ENCODE data around the gene MDM2. TPM values are rescaled to one million over a fixed set of nuclear protein-coding genes. Genes with fewer than 3 reads are reported as not detected.

Gene MDM2
- total RNA-seq, 1 experiment from 2014 or later = 207 TPM

DNA sequence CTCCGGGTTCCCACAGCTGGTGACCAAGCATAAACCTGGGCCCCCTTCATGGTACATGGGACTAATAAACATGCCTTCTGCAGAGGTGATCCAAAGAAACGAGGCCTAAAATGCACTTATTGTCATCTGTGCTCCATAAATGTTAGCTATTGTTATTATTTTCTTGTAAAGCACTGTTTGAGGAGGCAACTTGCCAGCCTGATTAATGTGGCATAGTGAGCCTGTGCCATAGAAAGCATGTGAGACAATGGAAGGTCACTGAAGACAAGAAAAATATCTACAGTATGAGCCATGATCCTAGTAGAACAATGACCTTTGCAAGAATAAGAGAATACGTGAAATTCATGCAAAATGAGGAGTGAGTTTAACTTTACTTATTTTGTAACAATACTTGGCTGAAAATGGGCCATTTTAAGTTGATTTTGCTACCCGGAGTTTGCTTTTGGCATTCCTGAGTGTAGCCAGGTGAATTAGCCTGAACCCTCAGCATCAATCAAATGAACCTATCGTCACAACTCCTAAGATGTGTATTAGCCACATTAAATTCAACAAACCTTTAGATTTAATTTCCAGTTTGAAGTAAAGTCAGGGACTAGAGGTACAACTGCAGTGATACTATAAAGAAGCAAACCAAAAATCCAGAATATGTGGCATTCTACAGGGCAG, 72.8 kb downstream of the MDM2 start:
- no peak overlapping the region for H3K27ac Mint-ChIP-seq
- POLR2A ChIA-PET = no interaction called here
- ATAC-seq = no peak

More for the DNA sequence above, 72.8 kb downstream of the MDM2 start:
- no peak for DNase-seq (ENCODE audit: low spot score)
- Mint-ChIP-seq H3K9me3 (peaks cover 11% of the 10 kb centered on the region), H3K4me3 (no peak overlapping the region), H3K27me3 (ENCODE audit: low read depth) (no peaks in the 10 kb centered on the region), H3K36me3 (no peaks in the 10 kb centered on the region), H3K4me1 (no peaks in the 10 kb centered on the region; the same call in 1 of the 2 replicates)
- CTCF ChIA-PET = interaction anchor here (0.9 kb wide), 1 partner anchor 276 kb away, joined by 4 read pairs; no protein-coding TSS in a partner anchor
- TF ChIP-seq NFYB (CRISPR knock-in tag; conservative IDR thresholded peaks at IDR 0.05; ENCODE audit: low read depth) = no peak
- TF ChIP-seq ATF1 (CRISPR knock-in tag; IDR thresholded peaks at IDR 0.05) = no peak
- TF ChIP-seq FOXJ3 (CRISPR knock-in tag; IDR thresholded peaks at IDR 0.05; ENCODE audit: borderline replicate concordance) = no peak
- TF ChIP-seq, protein P1, sequence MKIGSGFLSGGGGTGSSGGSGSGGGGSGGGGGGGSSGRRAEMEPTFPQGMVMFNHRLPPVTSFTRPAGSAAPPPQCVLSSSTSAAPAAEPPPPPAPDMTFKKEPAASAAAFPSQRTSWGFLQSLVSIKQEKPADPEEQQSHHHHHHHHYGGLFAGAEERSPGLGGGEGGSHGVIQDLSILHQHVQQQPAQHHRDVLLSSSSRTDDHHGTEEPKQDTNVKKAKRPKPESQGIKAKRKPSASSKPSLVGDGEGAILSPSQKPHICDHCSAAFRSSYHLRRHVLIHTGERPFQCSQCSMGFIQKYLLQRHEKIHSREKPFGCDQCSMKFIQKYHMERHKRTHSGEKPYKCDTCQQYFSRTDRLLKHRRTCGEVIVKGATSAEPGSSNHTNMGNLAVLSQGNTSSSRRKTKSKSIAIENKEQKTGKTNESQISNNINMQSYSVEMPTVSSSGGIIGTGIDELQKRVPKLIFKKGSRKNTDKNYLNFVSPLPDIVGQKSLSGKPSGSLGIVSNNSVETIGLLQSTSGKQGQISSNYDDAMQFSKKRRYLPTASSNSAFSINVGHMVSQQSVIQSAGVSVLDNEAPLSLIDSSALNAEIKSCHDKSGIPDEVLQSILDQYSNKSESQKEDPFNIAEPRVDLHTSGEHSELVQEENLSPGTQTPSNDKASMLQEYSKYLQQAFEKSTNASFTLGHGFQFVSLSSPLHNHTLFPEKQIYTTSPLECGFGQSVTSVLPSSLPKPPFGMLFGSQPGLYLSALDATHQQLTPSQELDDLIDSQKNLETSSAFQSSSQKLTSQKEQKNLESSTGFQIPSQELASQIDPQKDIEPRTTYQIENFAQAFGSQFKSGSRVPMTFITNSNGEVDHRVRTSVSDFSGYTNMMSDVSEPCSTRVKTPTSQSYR (CRISPR knock-in tag; IDR thresholded peaks at IDR 0.05) = no peak
- no peak for TF ChIP-seq ZNF219 (CRISPR knock-in tag; IDR thresholded peaks at IDR 0.05; ENCODE audit: borderline replicate concordance)
- no peak for TF ChIP-seq GTF2I (CRISPR knock-in tag; conservative IDR thresholded peaks at IDR 0.05)
- TF ChIP-seq, protein P2, sequence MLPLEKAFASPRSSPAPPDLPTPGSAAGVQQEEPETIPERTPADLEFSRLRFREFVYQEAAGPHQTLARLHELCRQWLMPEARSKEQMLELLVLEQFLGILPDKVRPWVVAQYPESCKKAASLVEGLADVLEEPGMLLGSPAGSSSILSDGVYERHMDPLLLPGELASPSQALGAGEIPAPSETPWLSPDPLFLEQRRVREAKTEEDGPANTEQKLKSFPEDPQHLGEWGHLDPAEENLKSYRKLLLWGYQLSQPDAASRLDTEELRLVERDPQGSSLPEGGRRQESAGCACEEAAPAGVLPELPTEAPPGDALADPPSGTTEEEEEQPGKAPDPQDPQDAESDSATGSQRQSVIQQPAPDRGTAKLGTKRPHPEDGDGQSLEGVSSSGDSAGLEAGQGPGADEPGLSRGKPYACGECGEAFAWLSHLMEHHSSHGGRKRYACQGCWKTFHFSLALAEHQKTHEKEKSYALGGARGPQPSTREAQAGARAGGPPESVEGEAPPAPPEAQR (CRISPR knock-in tag; IDR thresholded peaks at IDR 0.05) = no peak
- TF ChIP-seq, protein P3, sequence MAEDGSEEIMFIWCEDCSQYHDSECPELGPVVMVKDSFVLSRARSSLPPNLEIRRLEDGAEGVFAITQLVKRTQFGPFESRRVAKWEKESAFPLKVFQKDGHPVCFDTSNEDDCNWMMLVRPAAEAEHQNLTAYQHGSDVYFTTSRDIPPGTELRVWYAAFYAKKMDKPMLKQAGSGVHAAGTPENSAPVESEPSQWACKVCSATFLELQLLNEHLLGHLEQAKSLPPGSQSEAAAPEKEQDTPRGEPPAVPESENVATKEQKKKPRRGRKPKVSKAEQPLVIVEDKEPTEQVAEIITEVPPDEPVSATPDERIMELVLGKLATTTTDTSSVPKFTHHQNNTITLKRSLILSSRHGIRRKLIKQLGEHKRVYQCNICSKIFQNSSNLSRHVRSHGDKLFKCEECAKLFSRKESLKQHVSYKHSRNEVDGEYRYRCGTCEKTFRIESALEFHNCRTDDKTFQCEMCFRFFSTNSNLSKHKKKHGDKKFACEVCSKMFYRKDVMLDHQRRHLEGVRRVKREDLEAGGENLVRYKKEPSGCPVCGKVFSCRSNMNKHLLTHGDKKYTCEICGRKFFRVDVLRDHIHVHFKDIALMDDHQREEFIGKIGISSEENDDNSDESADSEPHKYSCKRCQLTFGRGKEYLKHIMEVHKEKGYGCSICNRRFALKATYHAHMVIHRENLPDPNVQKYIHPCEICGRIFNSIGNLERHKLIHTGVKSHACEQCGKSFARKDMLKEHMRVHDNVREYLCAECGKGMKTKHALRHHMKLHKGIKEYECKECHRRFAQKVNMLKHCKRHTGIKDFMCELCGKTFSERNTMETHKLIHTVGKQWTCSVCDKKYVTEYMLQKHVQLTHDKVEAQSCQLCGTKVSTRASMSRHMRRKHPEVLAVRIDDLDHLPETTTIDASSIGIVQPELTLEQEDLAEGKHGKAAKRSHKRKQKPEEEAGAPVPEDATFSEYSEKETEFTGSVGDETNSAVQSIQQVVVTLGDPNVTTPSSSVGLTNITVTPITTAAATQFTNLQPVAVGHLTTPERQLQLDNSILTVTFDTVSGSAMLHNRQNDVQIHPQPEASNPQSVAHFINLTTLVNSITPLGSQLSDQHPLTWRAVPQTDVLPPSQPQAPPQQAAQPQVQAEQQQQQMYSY (CRISPR knock-in tag; IDR thresholded peaks at IDR 0.05) = no peak
- TF ChIP-seq PRRX2 (CRISPR knock-in tag; IDR thresholded peaks at IDR 0.05) = no peak
- TF ChIP-seq JUN (CRISPR knock-in tag; IDR thresholded peaks at IDR 0.05) = no peak
- TF ChIP-seq, protein P4, sequence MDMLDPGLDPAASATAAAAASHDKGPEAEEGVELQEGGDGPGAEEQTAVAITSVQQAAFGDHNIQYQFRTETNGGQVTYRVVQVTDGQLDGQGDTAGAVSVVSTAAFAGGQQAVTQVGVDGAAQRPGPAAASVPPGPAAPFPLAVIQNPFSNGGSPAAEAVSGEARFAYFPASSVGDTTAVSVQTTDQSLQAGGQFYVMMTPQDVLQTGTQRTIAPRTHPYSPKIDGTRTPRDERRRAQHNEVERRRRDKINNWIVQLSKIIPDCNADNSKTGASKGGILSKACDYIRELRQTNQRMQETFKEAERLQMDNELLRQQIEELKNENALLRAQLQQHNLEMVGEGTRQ (CRISPR knock-in tag; IDR thresholded peaks at IDR 0.05) = no peak
- TF ChIP-seq MXD4 (CRISPR knock-in tag; IDR thresholded peaks at IDR 0.05; ENCODE audit: borderline replicate concordance) = no peak
- TF ChIP-seq FOXP4 (CRISPR knock-in tag; IDR thresholded peaks at IDR 0.05) = no peak
- TF ChIP-seq NFATC4 (CRISPR knock-in tag; IDR thresholded peaks at IDR 0.05) = no peak
- no peak for TF ChIP-seq IRF2 (CRISPR knock-in tag; IDR thresholded peaks at IDR 0.05; ENCODE audit: borderline replicate concordance, low read depth)
- TF ChIP-seq, protein P5, sequence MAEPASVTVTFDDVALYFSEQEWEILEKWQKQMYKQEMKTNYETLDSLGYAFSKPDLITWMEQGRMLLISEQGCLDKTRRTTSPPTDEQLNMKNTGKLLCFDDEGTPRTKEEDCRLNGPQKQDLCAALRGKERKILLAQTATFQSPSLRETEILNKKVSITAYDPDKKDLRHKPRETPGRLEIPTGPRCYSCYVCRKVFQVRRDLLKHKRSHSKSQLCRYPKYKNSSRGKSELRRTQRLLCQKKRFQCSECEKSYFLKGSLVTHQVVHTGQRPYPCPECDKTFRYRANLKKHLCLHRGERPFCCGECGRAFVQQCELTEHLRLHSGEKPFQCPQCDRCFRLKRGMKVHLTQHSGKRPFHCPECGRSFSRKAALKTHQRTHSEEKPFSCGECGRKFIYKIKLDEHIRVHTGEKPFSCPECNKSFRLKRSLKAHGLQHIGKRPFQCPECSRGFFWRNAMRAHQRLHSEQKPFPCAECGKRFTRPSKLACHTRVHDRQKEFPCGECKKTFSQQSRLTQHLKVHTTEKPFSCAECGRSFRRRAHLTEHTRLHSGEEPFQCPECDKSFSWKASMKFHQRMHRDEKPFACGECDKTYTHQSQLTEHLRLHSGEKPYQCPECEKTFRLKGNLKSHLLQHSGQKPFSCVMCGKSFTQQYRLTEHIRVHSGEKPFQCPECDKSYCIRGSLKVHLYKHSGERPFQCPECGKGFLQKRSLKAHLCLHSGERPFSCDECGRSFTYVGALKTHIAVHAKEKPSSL (CRISPR knock-in tag; conservative IDR thresholded peaks at IDR 0.05) = no peak
